Measurements from ENCODE around the gene KIAA0513. TPM values are rescaled to one million over a fixed set of nuclear protein-coding genes. Genes with fewer than 3 reads are reported as not detected.

Gene KIAA0513
- total and polyA plus RNA-seq, 10 of the 15 experiments (the other 5 are each of a cell fraction or from before 2014, with no cell fraction given) = 0.14 to 5.8 (median 2.0) TPM

- Histone ChIP-seq H3K79me2 (ENCODE audit: control insufficient read depth, insufficient read depth, low read length) (no peaks in the 10 kb centered on the region), H2AFZ (ENCODE audit: control insufficient read depth, low read depth, low read length) (no peak overlapping the region), H3K4me3 (no peak overlapping the region), H3K4me1 (ENCODE audit: control insufficient read depth, insufficient read depth, low read length) (no peaks in the 10 kb centered on the region), H3K36me3 (ENCODE audit: control insufficient read depth in 2 of 2, insufficient read depth in 2 of 2, low read length in 1 of 2) (no peaks in the 10 kb centered on the region; a peak in 1 of 4 replicates), H4K20me1 (ENCODE audit: control insufficient read depth, insufficient read depth) (no peaks in the 10 kb centered on the region), H3K27me3 (replicated peaks in 1 of 2; ENCODE audit: control insufficient read depth in 2 of 2, insufficient read depth in 2 of 2, low read length in 1 of 2) (no peaks in the 10 kb centered on the region), H3K9me3 (replicated peaks; ENCODE audit: control insufficient read depth, insufficient read depth, low read length) (no peaks in the 10 kb centered on the region), H3K27ac (ENCODE audit: control insufficient read depth, insufficient read depth) (no peak overlapping the region), H3K9ac (ENCODE audit: control insufficient read depth, insufficient read depth, low read length) (no peak overlapping the region), H3K4me2 (ENCODE audit: control insufficient read depth, insufficient read depth) (no peak overlapping the region)
- no peak for FAIRE-seq
- ATAC-seq = no peak
- BruUV-seq (replicated peaks) = no TSS peak
- RAD21 ChIA-PET (ENCODE audit: unreplicated experiment) = no interaction called here
- TF ChIP-seq STAT1 (conservative IDR thresholded peaks at IDR 0.05) (no peak), CREB1 (IDR thresholded peaks at IDR 0.05; ENCODE audit: low read depth) (no peak), MTA3 (IDR thresholded peaks at IDR 0.05; ENCODE audit: borderline replicate concordance, low read length) (no peak), BHLHE40 (IDR thresholded peaks at IDR 0.05; ENCODE audit: borderline replicate concordance in 1 of 2, low read depth in 2 of 2, low read length in 1 of 2) (no peak), HDAC6 (IDR thresholded peaks at IDR 0.05; ENCODE audit: unreplicated experiment) (no peak)
- in situ Hi-C loops (cut with MboI) = no loop called here
- no peak for DNase-seq (ENCODE audit: low read depth, low spot score)
- CTCF ChIA-PET = no interaction called here
- WGBS (ENCODE audit: insufficient coverage, insufficient replicate concordance, low lambda C conversion rate, missing lambda C conversion rate) = 58% methylated on average over 15 of the region's 15 CpGs
- intact Hi-C loops (cut with micrococcal nuclease; ENCODE audit: unreplicated experiment) = no loop called here
- SMC1A ChIA-PET (ENCODE audit: uncharacterized antibody, unreplicated experiment) = no interaction called here
- POLR2A ChIA-PET = no interaction called here
Measured at GRCh38 chr16:85036236-85037049, 8.8 kb downstream of the KIAA0513 start.

- Histone ChIP-seq H4K20me1 (ENCODE audit: control insufficient read depth, insufficient read depth) (no peaks in the 10 kb centered on the region), H3K4me1 (ENCODE audit: control insufficient read depth, insufficient read depth, low read length) (no peaks in the 10 kb centered on the region), H3K9me3 (replicated peaks; ENCODE audit: control insufficient read depth, insufficient read depth, low read length) (no peaks in the 10 kb centered on the region), H2AFZ (ENCODE audit: control insufficient read depth, low read depth, low read length) (no peak overlapping the region), H3K9ac (ENCODE audit: control insufficient read depth, insufficient read depth, low read length) (no peak overlapping the region), H3K27ac (ENCODE audit: control insufficient read depth, insufficient read depth) (no peak overlapping the region), H3K4me2 (ENCODE audit: control insufficient read depth, insufficient read depth) (no peak overlapping the region), H3K4me3 (no peak overlapping the region), H3K27me3 (replicated peaks in 1 of 2; ENCODE audit: control insufficient read depth in 2 of 2, insufficient read depth in 2 of 2, low read length in 1 of 2) (no peaks in the 10 kb centered on the region), H3K79me2 (ENCODE audit: control insufficient read depth, insufficient read depth, low read length) (no peaks in the 10 kb centered on the region), H3K36me3 (ENCODE audit: control insufficient read depth in 2 of 2, insufficient read depth in 2 of 2, low read length in 1 of 2) (no peaks in the 10 kb centered on the region; a peak in 1 of 4 replicates)
- ChIA-PET RAD21 (ENCODE audit: unreplicated experiment) (no interaction called here), POLR2A (no interaction called here), CTCF (no interaction called here), SMC1A (ENCODE audit: uncharacterized antibody, unreplicated experiment) (no interaction called here)
- in situ Hi-C loops (cut with MboI) = no loop called here
- TF ChIP-seq HSF1 (IDR thresholded peaks at IDR 0.05; ENCODE audit: low read depth, low read length) = no peak
- TF ChIP-seq BCLAF1 (IDR thresholded peaks at IDR 0.05) = no peak
- no peak for TF ChIP-seq JUNB (IDR thresholded peaks at IDR 0.05)
- no peak for TF ChIP-seq YBX1 (IDR thresholded peaks at IDR 0.05)
- TF ChIP-seq CHD4 (IDR thresholded peaks at IDR 0.05) = no peak
- no peak for TF ChIP-seq NFYB (IDR thresholded peaks at IDR 0.05; ENCODE audit: insufficient read depth, low read depth, low read length)
- no peak for FAIRE-seq
- WGBS (ENCODE audit: insufficient coverage, insufficient replicate concordance, low lambda C conversion rate, missing lambda C conversion rate) = 62% methylated on average over 7 of the region's 7 CpGs
- no peak for ATAC-seq
- intact Hi-C loops (cut with micrococcal nuclease; ENCODE audit: unreplicated experiment) = no loop called here
- DNase-seq (ENCODE audit: low read depth, low spot score) = no peak
- no TSS peak for BruUV-seq (replicated peaks)
Measured at GRCh38 chr16:85037050-85037410, 9.4 kb downstream of the KIAA0513 start.

Data from GM12878 (cell line).